Endothelial cell of umbilical vein (primary cell): ENCODE results near the gene ADAM17. TPM values are rescaled to one million over a fixed set of nuclear protein-coding genes. Genes with fewer than 3 reads are reported as not detected.

Experiments
- BruUV-seq: library from RNA; stranded (reverse); fragments of 400-500 nt; replicated peaks from 2 replicates; lab custom pipeline; 2021; lab: Mats Ljungman, UMichigan
- CTCF ChIA-PET: fragments of 300-600, 350-600 bp; sonication (Branson Sonifier 250); formaldehyde crosslinking; loops from one replicate; lab custom pipeline; 2021; ENCODE audit warnings: antibody characterized with exemption, inconsistent platforms; lab: Charles Lee
- POLR2A ChIA-PET: fragments of 300-600, 350-600 bp; sonication (Branson Sonifier 250); formaldehyde crosslinking; loops from one replicate; lab custom pipeline; 2021; ENCODE audit warnings: antibody characterized with exemption, inconsistent platforms; lab: Charles Lee
- DNase-seq: peaks from one replicate; pipeline ENCODE4 v3.0.0-alpha.2; 2011; ENCODE audit warnings: low read depth, low spot score
- FAIRE-seq: peaks from 2 replicates; lab custom pipeline; 2011; peaks lifted over from hg19 to GRCh38; lab: Jason Lieb, UNC
- H2AFZ ChIP-seq: 2 replicates; pipeline ENCODE4 v1.6.0; 2012; ENCODE audit warnings: low read depth, low read length, control low read depth, inconsistent platforms
- H3K27ac ChIP-seq: 2 replicates; pipeline ENCODE4 v1.5.1; 2011; ENCODE audit warnings: low read depth, mild to moderate bottlenecking, control low read depth, low read length, moderate library complexity; ENCODE audit not compliant: insufficient read depth
- H3K27me3 ChIP-seq, 2 experiments: 2 replicates each; pipeline versions ENCODE4 v1.6.0 to v1.6.1; 2011; ENCODE audit warnings: low read length in 2 of 2, mixed read lengths in 1 of 2; ENCODE audit not compliant: control insufficient read depth in 2 of 2, insufficient read depth in 2 of 2
- H3K36me3 ChIP-seq, 2 experiments: 2 replicates in 1 of 2; 3 replicates in 1 of 2; pipeline ENCODE4 v1.5.1; 2011; ENCODE audit warnings: low read length in 2 of 2, mild to moderate bottlenecking in 1 of 2, moderate library complexity in 1 of 2; ENCODE audit not compliant: control insufficient read depth in 2 of 2, insufficient read depth in 2 of 2; ENCODE audit errors: extremely low read depth in 1 of 2
- H3K4me1 ChIP-seq: 3 replicates; pipeline ENCODE4 v1.5.1; 2011; ENCODE audit warnings: mild to moderate bottlenecking, low read length; ENCODE audit not compliant: control insufficient read depth, insufficient read depth; ENCODE audit errors: extremely low read depth
- H3K4me2 ChIP-seq: 2 replicates; pipeline ENCODE4 v1.6.1; 2011; ENCODE audit warnings: low read length, control low read depth, mixed read lengths; ENCODE audit not compliant: insufficient read depth
- H3K4me3 ChIP-seq, 3 experiments: fragments of 200-600 bp in 1 of 3; sonication (generic), shearing (Covaris generic) in 1 of 3; replicated peaks in 1 of 3; 2 replicates each; pipeline ENCODE4 v1.5.1; 2011 to 2016; ENCODE audit warnings: control low read depth in 3 of 3, low read length in 3 of 3, mild to moderate bottlenecking in 2 of 3, inconsistent platforms in 1 of 3, low read depth in 1 of 3, moderate library complexity in 1 of 3; ENCODE audit not compliant: insufficient read depth in 1 of 3
- H3K79me2 ChIP-seq: 2 replicates; pipeline ENCODE4 v1.6.0; 2012; ENCODE audit warnings: low read length, inconsistent platforms; ENCODE audit not compliant: control insufficient read depth, insufficient read depth
- H3K9ac ChIP-seq: replicated peaks from 2 replicates; pipeline ENCODE3; 2011; ENCODE audit warnings: low read length, control low read depth; ENCODE audit not compliant: insufficient read depth; ENCODE audit errors: extremely low read depth
- H3K9me1 ChIP-seq: replicated peaks from 3 replicates; pipeline ENCODE4 v1.6.0; 2011; ENCODE audit warnings: mild to moderate bottlenecking, low read length; ENCODE audit not compliant: control insufficient read depth, insufficient read depth; ENCODE audit errors: extremely low read depth
- H3K9me3 ChIP-seq: replicated peaks from 2 replicates; pipeline ENCODE4 v1.5.1; 2012; ENCODE audit warnings: low read length, inconsistent platforms; ENCODE audit not compliant: control insufficient read depth, insufficient read depth
- H4K20me1 ChIP-seq: replicated peaks from 2 replicates; pipeline ENCODE3; 2011; ENCODE audit warnings: mild to moderate bottlenecking, low read length; ENCODE audit not compliant: control insufficient read depth, insufficient read depth; ENCODE audit errors: extremely low read depth
- EZH2 ChIP-seq: IDR thresholded peaks from 2 replicates; pipeline ENCODE4 v1.6.1; 2012; ENCODE audit warnings: borderline replicate concordance, low read depth, mild to moderate bottlenecking, moderate library complexity, low read length, inconsistent platforms; ENCODE audit not compliant: severe bottlenecking
- FOS ChIP-seq: IDR thresholded peaks from 2 replicates; pipeline ENCODE4 v1.6.1; 2011; ENCODE audit warnings: mild to moderate bottlenecking, low read length, moderate library complexity, borderline replicate concordance; ENCODE audit not compliant: insufficient read depth
- MAX ChIP-seq: IDR thresholded peaks from 2 replicates; pipeline ENCODE4 v1.6.1; 2011; ENCODE audit not compliant: insufficient read depth, insufficient read length
- MYC ChIP-seq: IDR thresholded peaks from one replicate; pipeline ENCODE4 v1.6.1; 2011; ENCODE audit warnings: mild to moderate bottlenecking, low read depth, low read length
- POLR2A ChIP-seq: IDR thresholded peaks from 2 replicates; pipeline ENCODE4 v1.6.1; 2012; ENCODE audit warnings: low read depth, mild to moderate bottlenecking, control low read depth, low read length
- dilution Hi-C: fragments of 300-500 bp; cut with MboI; formaldehyde crosslinking; loops from one replicate; pipeline ENCODE4 v1.15.0; 2019; ENCODE audit warnings: low sequenced_read_pairs; ENCODE audit not compliant: extremely low pct_ligation_motif_present
- intact Hi-C: fragments of 100-400 bp; cut with micrococcal nuclease; formaldehyde crosslinking; loops from one replicate; pipeline ENCODE4 v1.10.0; 2022
- polyA plus RNA-seq, 4 experiments: library from polyadenylated mRNA; depleted of rRNA in 3 of 4; stranded (reverse) in 3 of 4; unstranded in 1 of 4; fragments of >200 nt; gene quantifications; 2 replicates each; pipeline versions ENCODE4 v1.2.1 to v1.2.3, GENCODE V29; 2011 to 2012; ENCODE audit warnings: missing spikeins in 1 of 4
- total RNA-seq: library from RNA; stranded (reverse); gene quantifications from 2 replicates; pipeline ENCODE4 v1.2.3, GENCODE V29; 2021

The ADAM17 gene
- total and polyA plus RNA-seq, 2 donors (not counting 3 experiments of a cell fraction or from before 2014, with no cell fraction given) = 10.6 to 57.1 TPM

GRCh38 chr2:9594366-9595054 lies 38.9 kb upstream of the ADAM17 start:
- Histone ChIP-seq H3K27me3 (no peaks in the 10 kb centered on the region), H3K4me1 (no peaks in the 10 kb centered on the region), H3K9me1 (no peaks in the 10 kb centered on the region), H3K4me2 (no peak overlapping the region), H3K36me3 (peaks cover 0 to 6% of the 10 kb centered on the region in 2 experiments), H3K4me3 (no peak overlapping the region), H4K20me1 (peaks cover 9% of the 10 kb centered on the region), H3K9me3 (peaks cover 2% of the 10 kb centered on the region), H3K27ac (no peak overlapping the region), H2AFZ (no peak overlapping the region), H3K9ac (no peak overlapping the region), H3K79me2 (peaks cover 96% of the 10 kb centered on the region)
- FAIRE-seq (no peak), DNase-seq (peak; percentile 69)
- CTCF ChIA-PET = interaction anchor here (0.7 to 2.8 kb wide), 5 partner anchors 13 to 176 kb away, joined by 3 to 9 read pairs (median 3); no protein-coding TSS in a partner anchor
- TF ChIP-seq MAX = no peak
- TF ChIP-seq EZH2 = no peak
- TF ChIP-seq MYC = no peak
- no peak for TF ChIP-seq FOS
- no peak for TF ChIP-seq POLR2A
- intact Hi-C loops (no loop called here), dilution Hi-C loops (no loop called here)
- POLR2A ChIA-PET = interaction anchor here (0.5 kb wide), 1 partner anchor 12 kb away, joined by 3 read pairs; no protein-coding TSS in a partner anchor
- BruUV-seq = no TSS peak

GRCh38 chr2:9593925-9594324 lies 38.3 kb upstream of the ADAM17 start:
- Histone ChIP-seq H3K36me3 (peaks cover 0 to 6% of the 10 kb centered on the region in 2 experiments), H4K20me1 (peaks cover 9% of the 10 kb centered on the region), H2AFZ (no peak overlapping the region), H3K27ac (no peak overlapping the region), H3K27me3 (no peaks in the 10 kb centered on the region), H3K4me2 (no peak overlapping the region), H3K79me2 (peaks cover 96% of the 10 kb centered on the region), H3K9ac (no peak overlapping the region), H3K9me3 (no peaks in the 10 kb centered on the region), H3K9me1 (no peaks in the 10 kb centered on the region), H3K4me3 (no peak overlapping the region), H3K4me1 (no peaks in the 10 kb centered on the region)
- CTCF ChIA-PET = interaction anchor here (2.8 kb wide), 1 partner anchor 176 kb away, joined by 9 read pairs; no protein-coding TSS in a partner anchor
- FAIRE-seq (no peak), DNase-seq (no peak)
- intact Hi-C loops (no loop called here), dilution Hi-C loops (no loop called here)
- POLR2A ChIA-PET = no interaction called here
- BruUV-seq = no TSS peak
- TF ChIP-seq MAX = no peak
- TF ChIP-seq FOS = no peak
